DMS79 (cell line): Measurements from ENCODE around the gene TBC1D2B.

Experiments used
- DNase-seq: peaks from one replicate; lab custom pipeline; 2025; lab: John Stamatoyannopoulos, UW

TBC1D2B gene

DNA sequence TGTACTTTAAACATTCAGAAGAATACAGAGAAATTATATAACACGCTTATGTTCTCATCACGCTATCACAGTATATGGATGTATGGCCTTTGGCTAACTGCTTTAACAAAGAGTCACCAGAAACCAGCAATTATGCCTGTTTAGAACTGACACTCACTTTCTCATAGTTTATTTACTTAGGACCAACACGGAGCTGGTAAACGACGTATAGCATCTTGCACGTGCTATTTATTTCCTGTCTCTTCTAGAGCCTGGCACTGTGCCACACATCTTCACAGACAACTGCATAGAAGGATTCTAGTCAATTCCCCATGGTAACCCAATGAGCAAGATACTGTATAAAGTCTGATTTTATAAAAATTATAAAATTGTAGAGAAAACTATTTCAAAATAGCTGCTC, 43.6 kb downstream of the TBC1D2B start:
- no peak for DNase-seq

DNA sequence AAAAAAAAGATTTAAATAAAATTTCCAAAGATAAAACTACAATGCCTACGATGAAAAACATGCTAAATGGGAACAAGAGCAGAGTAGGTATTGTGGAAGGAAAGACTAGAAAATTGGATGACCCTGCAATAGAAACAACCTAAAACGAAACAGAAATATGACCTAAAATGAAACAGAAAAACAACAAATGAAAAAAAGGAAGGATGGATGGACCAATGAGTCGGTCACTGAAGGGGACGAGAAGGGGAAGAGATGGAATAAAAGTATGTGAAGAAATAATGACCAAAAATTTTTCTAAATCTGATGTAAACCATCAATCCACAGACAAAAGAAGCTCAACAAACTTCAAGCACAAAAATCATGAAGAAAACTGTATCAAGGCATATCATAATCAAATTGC, 44.8 kb downstream of the TBC1D2B start:
- no peak for DNase-seq

DNA sequence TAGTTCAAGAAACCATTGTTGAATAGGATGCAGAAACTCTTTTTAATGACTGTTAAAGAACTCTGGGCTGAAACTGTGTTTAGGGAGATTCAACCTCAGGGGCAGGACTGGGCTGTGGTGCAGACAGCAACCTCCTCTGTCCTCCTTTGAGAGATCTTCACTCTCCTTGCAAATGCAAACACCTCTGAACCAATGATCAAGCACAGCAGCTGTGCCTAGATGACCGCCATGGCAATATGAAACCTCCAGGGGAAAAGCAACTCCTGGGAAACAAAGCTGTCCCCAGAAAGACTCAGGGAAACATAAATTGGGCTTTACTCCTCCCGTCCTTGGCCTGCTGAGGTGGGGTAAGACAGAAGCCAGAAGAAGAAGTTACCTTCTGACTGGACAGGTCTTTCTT, 52.6 kb downstream of the TBC1D2B start:
- no peak for DNase-seq

DNA sequence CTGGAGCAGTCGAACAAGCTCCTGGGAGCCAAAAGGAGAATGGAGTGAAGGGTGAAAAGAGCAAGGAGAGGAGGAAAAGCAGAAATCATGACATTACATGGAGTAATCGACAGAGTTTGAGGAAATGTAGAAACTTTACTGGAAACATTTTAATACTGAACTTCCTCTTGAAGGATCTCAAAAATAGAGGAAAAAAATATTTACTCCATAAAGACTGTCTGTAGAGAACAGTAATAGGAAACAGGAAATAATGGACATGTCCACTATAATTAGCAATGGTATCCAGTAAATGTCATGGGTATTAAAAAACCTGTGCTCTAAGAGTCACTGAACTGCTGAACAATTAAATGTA, 53.0 kb downstream of the TBC1D2B start:
- DNase-seq, result no peak

DNA sequence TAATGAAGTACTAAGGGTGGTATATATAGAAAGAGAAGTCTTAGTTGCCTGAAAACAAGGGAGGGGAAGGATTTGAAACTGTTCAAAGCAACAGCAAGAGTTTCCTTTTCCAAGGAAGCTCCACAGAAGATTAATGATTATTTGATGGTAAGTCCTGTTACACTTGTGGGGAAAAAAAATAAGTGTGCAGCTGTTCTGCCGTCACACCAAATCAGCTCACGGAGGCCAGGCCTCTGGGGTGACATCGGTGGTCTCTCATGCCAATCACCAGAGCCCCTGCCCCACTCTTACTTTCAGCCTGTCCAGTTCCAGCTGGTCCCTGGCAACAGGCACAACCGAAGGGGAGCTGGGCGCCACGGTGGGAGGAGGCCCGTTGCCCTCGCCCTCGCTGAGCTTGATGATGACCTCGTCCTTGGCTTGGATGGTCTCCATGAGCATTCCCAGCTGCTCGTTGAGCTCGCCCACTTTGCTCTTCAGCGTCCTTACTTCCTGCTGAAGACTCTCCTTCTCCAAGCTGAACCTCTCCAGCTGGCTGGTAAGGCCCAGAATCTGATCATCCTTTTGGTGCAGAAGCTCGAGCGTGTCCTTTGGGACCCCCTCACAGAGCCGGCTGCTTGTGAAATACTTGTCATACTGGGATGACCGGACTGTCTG, 53.5 kb downstream of the TBC1D2B start:
- no peak for DNase-seq

DNA sequence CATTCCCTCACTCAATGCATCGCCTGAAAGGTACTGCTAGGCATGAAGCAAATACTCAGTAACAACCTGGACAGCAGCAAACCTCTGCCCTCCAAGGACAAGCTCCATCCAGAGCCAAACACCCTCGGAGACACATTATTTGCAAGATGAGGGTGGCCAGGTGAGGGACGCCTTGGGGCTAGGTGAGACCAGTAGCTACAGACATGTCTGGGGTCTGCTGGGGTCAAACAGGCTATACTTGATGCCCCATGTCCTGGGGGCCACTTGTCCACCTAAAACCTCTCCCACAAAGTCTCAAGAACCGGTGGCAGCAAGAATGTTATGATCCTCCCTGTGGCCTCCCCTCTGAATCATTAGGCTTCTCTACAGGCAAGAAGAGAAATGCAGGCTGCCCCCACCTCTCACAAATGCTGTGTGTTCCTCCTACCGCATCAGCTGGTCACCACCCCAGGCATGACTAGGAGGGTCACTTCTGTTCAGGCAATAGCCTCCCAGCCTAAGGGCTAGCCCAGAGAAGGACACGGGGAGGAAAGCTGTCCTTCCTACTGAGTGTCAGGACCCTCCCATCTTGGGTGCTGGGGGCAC, 54.3 kb downstream of the TBC1D2B start:
- no peak for DNase-seq

DNA sequence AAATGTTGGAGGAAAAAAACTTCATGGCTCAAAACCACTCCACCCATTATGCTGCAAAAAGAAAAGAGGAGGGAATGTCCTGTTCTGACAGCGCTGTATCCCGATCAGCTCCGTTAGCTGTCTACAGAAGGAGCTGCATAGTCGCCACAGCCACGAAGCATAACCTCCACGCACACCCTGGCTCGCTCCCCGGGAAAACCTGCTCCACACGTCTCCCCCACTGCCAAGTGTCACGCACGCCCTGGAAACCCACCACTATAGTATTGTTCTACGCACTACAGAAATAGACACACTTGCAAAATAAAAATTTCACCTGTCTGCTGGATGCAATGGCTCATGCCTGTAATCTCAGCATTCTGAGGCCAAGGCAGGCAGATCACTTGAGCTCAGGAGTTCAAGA, 55.8 kb downstream of the TBC1D2B start:
- no peak for DNase-seq

DNA sequence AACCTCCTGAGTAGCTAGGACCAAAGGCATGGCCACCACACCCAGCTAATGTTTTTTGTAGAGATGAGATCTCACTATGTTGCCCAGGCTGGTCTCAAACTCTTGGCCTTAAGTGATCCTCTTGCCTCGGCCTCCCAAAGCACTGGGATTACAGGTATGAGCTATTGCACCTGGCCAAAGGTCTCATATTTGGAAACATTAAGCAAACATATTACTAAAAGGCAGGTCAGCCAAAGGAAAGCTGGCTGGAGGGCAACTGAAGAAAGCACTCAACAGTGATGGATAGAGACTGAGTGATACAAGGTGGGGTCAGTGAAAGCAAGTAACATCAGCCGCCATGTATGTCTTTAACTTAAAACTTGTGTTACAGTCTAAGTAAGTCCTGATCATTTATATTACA, 57.5 kb downstream of the TBC1D2B start:
- no peak for DNase-seq

DNA sequence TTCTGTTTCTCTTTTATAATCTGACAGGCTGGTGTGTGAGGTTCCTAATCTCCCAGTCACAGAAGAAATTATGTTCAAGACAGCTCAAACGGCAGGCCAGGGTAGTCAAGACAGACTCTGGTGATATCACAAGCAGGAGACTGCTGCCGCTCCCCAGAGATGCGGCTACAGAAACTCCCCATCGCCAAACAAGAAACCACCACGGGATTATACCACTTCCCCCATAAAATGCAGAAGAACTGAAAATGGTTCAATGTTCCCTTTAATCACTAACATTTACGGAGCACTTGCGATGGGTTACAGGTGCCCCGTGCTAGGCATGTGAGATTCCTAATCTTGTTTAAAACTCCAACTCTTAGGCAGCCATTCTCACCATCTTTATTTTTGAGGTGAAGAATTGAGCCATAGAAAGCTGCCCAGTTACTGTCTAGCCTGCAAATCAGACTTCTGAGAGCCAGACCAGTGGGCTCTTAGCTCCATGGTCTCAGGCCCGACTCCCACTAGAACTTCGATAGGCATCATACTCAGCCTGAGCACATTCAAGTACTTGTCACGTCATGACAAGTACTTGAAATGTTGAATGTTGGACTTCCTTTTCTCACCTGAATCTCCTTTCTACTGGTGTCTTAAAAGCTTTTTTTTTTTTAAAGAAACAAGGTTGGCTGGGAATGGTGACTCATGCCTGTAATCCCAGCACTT, 58.4 kb downstream of the TBC1D2B start:
- no peak for DNase-seq

DNA sequence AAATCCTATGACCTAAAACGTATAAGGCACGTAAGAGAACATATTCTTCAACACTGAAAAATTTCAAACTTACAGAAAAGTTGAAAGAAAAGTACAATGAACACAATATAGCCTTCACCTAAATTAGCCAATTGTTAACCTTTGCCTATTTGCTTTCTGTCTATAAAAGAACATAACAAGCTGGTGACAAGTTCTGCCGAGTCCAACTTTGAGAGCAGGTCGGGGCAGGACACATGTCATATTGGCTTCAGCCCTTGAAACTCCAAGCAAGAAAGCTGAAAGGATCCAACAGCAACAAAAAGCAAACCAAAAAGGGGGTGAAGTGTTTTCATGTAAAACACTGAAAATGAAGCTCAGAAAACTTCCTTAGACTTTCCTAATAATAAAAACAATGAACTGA, 59.1 kb downstream of the TBC1D2B start:
- DNase-seq, result no peak

DNA sequence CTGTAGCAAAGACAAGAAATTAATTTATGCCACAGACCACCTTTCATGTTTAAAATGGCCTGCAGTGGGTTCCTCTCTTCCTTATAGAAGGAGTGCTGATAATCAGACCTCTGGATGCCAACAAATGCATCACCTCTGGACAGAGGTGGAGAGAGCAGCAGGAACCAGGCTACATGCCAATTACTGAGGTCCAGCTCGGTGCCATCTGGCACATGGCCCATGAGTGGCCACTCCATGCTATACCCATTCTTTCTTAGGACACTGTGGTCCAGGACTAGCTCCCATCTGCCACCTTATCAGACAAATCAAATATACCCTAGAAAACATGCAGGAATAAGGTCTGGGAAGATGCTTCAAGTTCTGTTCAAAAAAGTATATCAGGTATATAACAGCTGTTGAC, 60.7 kb downstream of the TBC1D2B start:
- DNase-seq, result no peak

DNA sequence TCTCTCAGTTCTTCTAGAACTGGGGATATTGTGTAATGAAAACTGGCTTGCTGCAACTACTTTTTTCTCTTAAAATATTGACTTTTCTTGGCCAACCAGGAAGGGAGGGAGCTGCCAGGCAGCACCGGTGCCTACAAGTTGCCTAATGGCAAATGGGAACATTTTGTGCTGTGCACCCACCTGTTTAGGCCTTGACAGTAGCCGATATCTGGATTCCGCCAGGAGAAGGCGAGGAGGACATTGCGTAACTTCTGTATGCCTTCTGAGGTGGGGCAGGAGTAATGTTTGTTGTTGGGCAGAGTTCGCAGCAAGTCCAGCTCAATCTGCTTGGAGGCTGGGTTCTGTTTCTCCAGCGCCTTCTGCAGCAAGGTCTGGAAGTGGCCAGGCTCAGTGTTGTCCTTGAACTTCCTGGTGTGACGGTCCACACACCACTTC, 64.9 kb downstream of the TBC1D2B start:
- DNase-seq, result no peak

DNA sequence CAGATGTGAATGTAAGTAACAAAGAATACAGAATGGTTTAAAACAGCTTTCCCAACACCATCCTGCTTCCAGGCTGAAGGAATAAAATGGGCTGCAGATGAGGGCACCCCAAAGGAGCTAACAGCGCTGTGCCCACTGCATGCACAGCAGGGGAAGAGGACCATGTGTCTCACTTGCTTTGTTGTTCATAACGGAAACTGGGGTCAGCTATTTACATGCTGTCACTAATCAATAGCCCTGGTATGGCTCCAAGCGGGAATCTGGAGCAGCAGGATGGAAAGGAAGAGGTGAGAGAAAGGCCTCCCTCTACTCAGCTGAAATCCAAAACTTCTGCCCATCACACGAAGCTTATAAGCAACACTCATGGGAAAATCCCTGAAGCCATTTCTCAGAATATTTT, 67.4 kb downstream of the TBC1D2B start:
- DNase-seq, result no peak

DNA sequence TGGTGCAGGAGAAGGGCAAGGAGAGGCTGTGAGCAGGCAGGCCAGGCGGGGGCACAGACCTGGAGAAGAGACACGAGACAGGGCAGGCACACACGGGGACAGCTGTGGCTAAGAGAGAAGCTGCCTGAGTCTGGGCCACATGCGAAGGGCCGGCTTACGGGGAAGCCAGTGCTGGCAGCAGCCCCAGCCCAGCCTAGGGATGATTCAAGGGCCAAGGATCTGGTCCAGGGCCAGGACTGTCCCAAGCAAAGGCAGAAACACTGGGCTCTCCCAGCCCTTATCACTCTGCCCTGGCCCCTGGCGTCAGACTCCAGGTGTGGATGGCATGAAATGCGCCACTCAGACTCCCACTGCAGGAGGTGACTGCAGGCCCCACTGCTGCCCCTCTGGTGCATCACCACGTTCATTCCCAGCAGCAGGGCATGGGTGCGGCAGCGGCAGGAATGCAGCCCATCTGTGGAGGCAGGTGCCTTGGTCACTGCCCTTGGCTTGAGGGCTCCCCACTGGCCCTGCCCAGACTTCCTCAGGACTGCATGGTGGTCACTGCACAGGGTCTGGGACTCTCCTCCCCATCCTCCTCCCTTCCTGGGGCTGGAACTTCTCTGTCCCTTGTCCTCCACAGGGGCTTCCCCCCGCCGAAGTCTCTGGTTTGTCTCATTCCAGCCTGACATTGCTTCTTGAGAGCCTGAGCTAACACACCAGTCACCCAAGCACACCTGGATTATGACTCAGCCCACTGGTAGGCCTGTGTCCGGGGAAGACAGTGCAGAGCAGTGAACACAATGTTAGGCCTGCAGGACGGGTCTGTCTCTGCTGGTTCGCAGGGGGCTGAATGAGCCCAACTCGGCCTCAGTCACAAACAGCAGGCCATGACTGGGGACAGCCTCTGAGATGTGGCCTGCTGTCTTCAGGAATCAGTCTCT, 69.3 kb downstream of the TBC1D2B start:
- no peak for DNase-seq

DNA sequence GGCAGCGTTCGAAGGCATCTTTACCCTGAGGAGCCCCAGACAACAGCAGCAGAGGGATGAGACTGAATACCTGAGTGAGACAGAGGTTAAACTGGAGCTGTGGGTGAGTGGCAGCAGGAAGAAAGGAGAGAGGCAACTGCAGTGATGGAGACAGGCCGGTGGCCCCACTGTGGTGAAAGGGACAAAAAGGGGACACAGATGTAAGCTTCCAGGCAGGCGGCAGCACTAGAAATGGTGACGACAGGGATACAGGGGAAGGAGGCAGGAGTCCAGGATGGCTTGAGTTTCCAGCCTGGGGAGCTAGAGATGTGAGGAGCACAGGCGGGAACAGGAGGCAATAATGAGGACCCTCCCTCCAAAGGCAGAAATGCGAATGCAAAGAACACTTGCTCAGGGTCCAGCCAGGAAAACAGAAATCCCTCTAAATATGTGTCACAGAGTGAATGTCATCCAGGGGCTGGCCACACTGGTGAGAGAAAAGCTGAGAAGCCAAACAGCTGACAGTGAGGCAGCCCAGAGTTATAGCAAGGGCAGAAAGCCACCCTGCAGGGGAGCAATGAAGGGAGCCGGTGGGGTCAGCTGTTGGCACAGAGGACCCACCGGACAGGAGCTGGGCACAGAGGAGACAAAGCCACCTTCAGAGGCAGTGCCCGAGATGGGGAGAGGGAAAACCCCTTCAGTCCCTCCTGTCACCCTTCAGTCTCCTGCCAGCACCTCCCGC, 70.1 kb downstream of the TBC1D2B start:
- no peak for DNase-seq

DNA sequence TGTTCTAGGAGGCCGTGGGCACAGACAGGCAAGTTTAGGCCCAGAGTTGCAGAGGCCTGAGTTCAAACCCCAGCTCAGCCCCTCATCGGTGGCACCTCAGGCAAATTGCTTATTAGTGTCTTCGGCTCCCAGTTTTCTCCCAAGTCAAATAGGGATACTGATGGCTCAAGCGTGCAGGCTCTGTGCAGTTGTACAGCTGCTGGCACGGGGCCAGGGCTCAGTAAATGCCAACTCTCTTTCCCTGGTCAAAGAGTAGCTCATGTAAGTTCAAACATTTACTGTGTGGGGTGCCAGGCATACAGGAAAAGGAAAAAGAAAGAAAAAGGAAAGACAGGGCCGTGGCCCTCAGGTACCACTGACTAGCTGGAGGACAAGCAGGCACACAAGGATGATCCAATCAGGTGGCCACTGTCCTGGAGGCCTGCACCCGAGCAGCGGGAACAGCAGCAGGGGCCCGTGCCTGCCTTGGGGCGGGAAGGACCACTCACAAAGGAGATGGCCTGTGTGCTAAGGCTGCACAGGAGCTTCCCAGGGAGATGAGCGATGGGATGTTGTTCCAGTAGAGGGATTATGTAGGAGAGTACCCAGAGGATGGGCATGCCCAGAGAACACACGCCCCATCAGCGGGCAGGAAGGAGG, 70.8 kb downstream of the TBC1D2B start:
- no peak for DNase-seq

DNA sequence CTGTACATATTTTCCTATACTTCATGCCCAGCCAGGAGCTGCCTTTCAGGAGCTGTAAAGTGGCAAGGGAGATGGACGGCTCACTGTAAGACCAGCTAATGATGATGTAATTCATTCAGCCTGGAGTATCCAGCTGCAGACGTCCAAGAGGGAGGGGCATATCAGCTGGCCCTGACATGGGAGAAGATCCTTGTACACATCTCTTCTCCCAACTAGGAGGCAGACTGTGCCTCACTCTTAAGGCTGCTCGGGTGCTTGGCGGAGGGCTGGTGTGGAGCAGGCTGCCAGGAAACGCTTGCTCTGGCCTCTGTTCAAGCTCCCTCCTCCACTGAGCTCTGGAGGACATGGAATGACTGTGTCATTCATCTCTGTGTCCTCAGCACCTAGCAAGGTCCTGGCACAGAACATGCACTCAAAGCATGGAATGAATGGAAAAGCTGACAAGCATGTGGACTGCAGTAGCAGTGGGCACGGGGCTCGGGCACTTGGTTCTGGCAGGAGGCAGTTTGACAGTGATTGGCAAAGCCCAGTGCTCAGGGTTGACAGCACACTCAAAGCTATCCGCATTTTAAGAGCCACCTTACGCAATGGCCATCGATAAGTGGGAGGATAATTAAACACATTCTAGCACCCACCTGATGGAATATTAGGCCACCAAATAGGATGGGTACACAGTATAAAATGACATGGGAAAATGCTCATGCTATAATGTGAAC, 72.4 kb downstream of the TBC1D2B start:
- DNase-seq, result peak; percentile 44

DNA sequence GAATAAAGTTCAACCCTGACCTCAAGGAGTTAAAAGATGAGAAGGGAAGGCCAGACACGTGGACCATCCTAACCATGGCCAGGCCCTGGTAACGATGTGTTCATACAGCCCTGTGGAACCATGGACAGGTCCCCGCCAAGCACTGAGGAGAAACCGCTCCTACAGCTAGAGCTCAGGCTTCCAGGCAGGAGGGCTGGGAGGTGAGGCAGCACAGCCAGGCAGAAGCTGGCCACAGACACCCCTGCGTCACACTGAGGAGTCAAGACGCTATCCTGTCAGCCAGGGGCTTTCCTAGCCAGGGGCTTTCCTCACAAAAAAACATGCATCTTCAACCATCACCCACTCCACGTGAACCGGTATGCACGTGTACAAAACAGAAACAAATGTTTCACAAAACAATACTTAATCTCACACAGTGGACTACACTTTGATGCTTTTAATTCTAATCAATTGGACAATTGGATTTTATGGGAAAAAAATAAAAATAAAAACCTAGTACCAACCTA, 73.2 kb downstream of the TBC1D2B start:
- no peak for DNase-seq

DNA sequence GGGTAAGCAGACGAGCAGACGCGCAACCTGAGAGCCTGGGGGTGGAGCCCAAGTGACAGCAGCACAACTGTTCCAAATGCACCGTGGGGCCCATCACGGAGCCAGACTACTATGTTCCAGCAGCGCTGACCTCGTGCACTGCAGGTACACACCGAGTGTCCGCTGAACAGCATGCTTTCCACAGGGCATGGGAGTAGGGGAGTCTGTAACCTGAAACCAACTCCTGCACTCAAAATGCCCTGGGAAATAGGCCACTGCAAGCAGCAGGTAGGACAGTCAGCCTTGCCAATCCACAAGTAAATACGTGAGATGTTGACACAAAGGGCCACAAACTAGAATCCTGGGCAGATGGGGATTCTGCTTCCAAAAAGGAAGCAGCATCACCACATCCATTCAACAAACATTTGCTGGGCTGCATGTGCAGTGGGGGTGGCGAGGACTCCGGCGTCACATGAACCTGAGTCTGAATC, 73.9 kb downstream of the TBC1D2B start:
- peak; percentile 46 for DNase-seq

DNA sequence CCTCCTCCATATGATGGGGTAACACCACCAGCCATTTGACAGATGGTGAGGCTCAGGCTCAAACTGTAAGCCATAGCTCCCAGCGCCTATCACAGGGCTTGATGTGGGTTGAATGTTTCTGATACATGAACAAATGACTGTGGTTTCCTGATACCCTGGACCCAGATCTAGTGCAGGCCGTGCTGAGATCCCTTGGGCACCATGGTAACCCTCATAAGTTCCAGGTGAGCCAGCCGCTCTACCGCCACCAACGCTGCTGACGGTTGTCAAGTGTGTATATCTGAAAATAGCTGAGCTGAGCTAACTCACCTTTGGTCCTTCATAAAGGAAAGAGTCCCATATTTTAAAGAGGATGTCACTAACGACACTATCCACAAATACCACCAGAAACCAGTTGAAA, 74.5 kb downstream of the TBC1D2B start:
- DNase-seq, result no peak
